GM10266 (cell line): Measurements from ENCODE around the gene TSPAN15.

Source experiments
- DNase-seq: peaks from one replicate; pipeline ENCODE4 v3.0.0; 2012; ENCODE audit errors: extremely low spot score
- CTCF ChIP-seq: IDR thresholded peaks from 2 replicates; pipeline ENCODE4 v1.5.1; 2012; ENCODE audit warnings: mild to moderate bottlenecking, low read depth; ENCODE audit not compliant: control insufficient read depth, insufficient read depth; ENCODE audit errors: missing control alignments

Gene TSPAN15

GRCh38 chr10:69435966-69436520 lies 15.2 kb upstream of the TSPAN15 start:
- no peak for DNase-seq
- no peak for TF ChIP-seq CTCF

GRCh38 chr10:69437321-69438259 lies 13.7 kb upstream of the TSPAN15 start:
- DNase-seq, result no peak

GRCh38 chr10:69438536-69439349 lies 12.5 kb upstream of the TSPAN15 start:
- no peak for DNase-seq
- no peak for TF ChIP-seq CTCF

More at GRCh38 chr10:69437321-69438259, 13.7 kb upstream of the TSPAN15 start:
- no peak for TF ChIP-seq CTCF

- no peak for TF ChIP-seq CTCF
- no peak for DNase-seq
Observed at GRCh38 chr10:69439350-69439739, 11.9 kb upstream of the TSPAN15 start.

GRCh38 chr10:69439813-69440506 lies 11.3 kb upstream of the TSPAN15 start:
- TF ChIP-seq CTCF, result no peak
- DNase-seq, result no peak

GRCh38 chr10:69443354-69443753 lies 7.9 kb upstream of the TSPAN15 start:
- no peak for TF ChIP-seq CTCF
- DNase-seq, result no peak
